K562 (cell line): ENCODE data around the gene BFSP2. TPM values are rescaled to one million over a fixed set of nuclear protein-coding genes. Genes with fewer than 3 reads are reported as not detected.
A peak's percentile ranks its signal among the peaks of the same experiment; 100 is the strongest.
"Not testable (repeated sequence)": the region's sequence is repeated elsewhere in the genome, so short reads cannot be mapped to it uniquely, and the experiment has no call there.

Experiments
- ATAC-seq: fragments of 200-7000 bp; cut with Tn5 transposase; 3 replicates; pipeline ENCODE4 v1.9.1; 2020; ENCODE audit warnings: moderate library complexity
- BruUV-seq: library from RNA; stranded (reverse); fragments of 400-500 nt; replicated peaks from 2 replicates; lab custom pipeline; 2021; lab: Mats Ljungman, UMichigan
- CTCF ChIA-PET: fragments of 300-600 bp; formaldehyde crosslinking; extraction: SDS; loops from one replicate; lab custom pipeline; 2021; ENCODE audit warnings: low intra/inter-chr PET ratio; lab: Yijun Ruan, JAX
- POLR2A ChIA-PET: fragments of 300-600, 350-650 bp; sonication (Branson Sonifier 250); formaldehyde crosslinking; extraction: SDS; loops from one replicate; lab custom pipeline; 2021; ENCODE audit warnings: antibody characterized with exemption, inconsistent platforms; lab: Yijun Ruan, JAX
- DNase-seq, 4 experiments: peaks; one replicate each; pipeline versions ENCODE4 v3.0.0 to v3.0.0-alpha.2; 2011 to 2018; ENCODE audit warnings: low spot score in 3 of 4, mixed read lengths in 3 of 4; ENCODE audit errors: extremely low read depth in 1 of 4
- FAIRE-seq: peaks from 2 replicates; lab custom pipeline; 2011; peaks lifted over from hg19 to GRCh38; lab: Jason Lieb, UNC
- H2AFZ ChIP-seq: 2 replicates; pipeline ENCODE4 v1.6.0; 2011; ENCODE audit warnings: low read depth, low read length, control low read depth, inconsistent platforms
- H3K27ac ChIP-seq: fragments of 200-600 bp; 3 replicates; pipeline ENCODE4 v1.8.0; 2011; ENCODE audit warnings: low read depth, mild to moderate bottlenecking, control low read depth, inconsistent platforms, low read length, moderate library complexity, mixed read lengths; ENCODE audit errors: extremely low read depth
- H3K27me3 ChIP-seq, 2 experiments: fragments of 300-600 bp in 1 of 2; 2 replicates in 1 of 2; 3 replicates in 1 of 2; pipeline versions ENCODE4 v1.6.0 to v1.8.0; 2011; ENCODE audit warnings: inconsistent platforms in 2 of 2, low read length in 2 of 2, mild to moderate bottlenecking in 1 of 2, mixed read lengths in 1 of 2, moderate library complexity in 1 of 2; ENCODE audit not compliant: control insufficient read depth in 2 of 2, insufficient read depth in 2 of 2
- H3K36me3 ChIP-seq: fragments of 300-600 bp; 3 replicates; pipeline ENCODE4 v1.8.0; 2011; ENCODE audit warnings: mild to moderate bottlenecking, low read length, inconsistent platforms; ENCODE audit not compliant: control insufficient read depth, insufficient read depth
- H3K4me1 ChIP-seq, 2 experiments: fragments of 200-600 bp in 1 of 2; replicated peaks in 1 of 2; 2 replicates in 1 of 2; 3 replicates in 1 of 2; pipeline versions ENCODE4 v1.5.1 to v1.8.0; 2011; ENCODE audit warnings: inconsistent platforms in 2 of 2, low read length in 2 of 2, mild to moderate bottlenecking in 1 of 2, mixed read lengths in 1 of 2, moderate library complexity in 1 of 2; ENCODE audit not compliant: control insufficient read depth in 2 of 2, insufficient read depth in 2 of 2
- H3K4me2 ChIP-seq: 2 replicates; pipeline ENCODE4 v1.6.1; 2011; ENCODE audit warnings: low read length, control low read depth, inconsistent platforms, mixed read lengths; ENCODE audit not compliant: insufficient read depth
- H3K4me3 ChIP-seq: fragments of 200-600 bp; sonication (generic), shearing (Covaris generic); 2 replicates; pipeline ENCODE4 v1.5.1; 2016; ENCODE audit warnings: control low read depth, inconsistent platforms
- H3K79me2 ChIP-seq: fragments of 200-600 bp; 3 replicates; pipeline ENCODE4 v1.8.0; 2011; ENCODE audit warnings: low read length, inconsistent platforms; ENCODE audit not compliant: control insufficient read depth, insufficient read depth
- H3K9ac ChIP-seq, 2 experiments: 2 replicates each; pipeline versions ENCODE4 v1.6.0 to v1.6.1; 2011; ENCODE audit warnings: low read depth in 2 of 2, low read length in 2 of 2, control low read depth in 1 of 2, inconsistent platforms in 1 of 2, mild to moderate bottlenecking in 1 of 2, mixed read lengths in 1 of 2; ENCODE audit not compliant: insufficient read depth in 1 of 2
- H3K9me1 ChIP-seq: one replicate; pipeline ENCODE4 v1.6.0; 2011; ENCODE audit warnings: inconsistent platforms, mild to moderate bottlenecking, low read length, moderate library complexity; ENCODE audit not compliant: control insufficient read depth, insufficient read depth
- H3K9me3 ChIP-seq: replicated peaks from 2 replicates; pipeline ENCODE4 v1.5.1; 2011; ENCODE audit warnings: low read depth, low read length, inconsistent platforms; ENCODE audit not compliant: control insufficient read depth, insufficient read depth
- H4K20me1 ChIP-seq: replicated peaks from 2 replicates; pipeline ENCODE4 v1.6.1; 2011; ENCODE audit warnings: low read length, inconsistent platforms, mixed read lengths; ENCODE audit not compliant: control insufficient read depth, insufficient read depth
- BCOR ChIP-seq: fragments of 450-650 bp; IDR thresholded peaks from 2 replicates; pipeline ENCODE4 v1.6.1; 2016
- CBFA2T3 ChIP-seq: fragments of 450-650 bp; IDR thresholded peaks from 2 replicates; pipeline ENCODE4 v1.6.1; 2017
- SETDB1 ChIP-seq: IDR thresholded peaks from one replicate; pipeline ENCODE4 v1.6.1; 2012; ENCODE audit warnings: low read length, control low read depth, inconsistent platforms
- WGBS: fragments of 100-300 bp; shearing (Covaris generic); methylation state at CpG from one replicate; pipeline ENCODE4 v1.1.6; 2016; ENCODE audit warnings: low coverage, mixed read lengths; ENCODE audit not compliant: insufficient coverage; ENCODE audit errors: missing lambda C conversion rate; 5-methylcytosine and 5-hydroxymethylcytosine counted together
- in situ Hi-C: fragments of 300-500 bp; cut with MboI; formaldehyde crosslinking; loops from 4 replicates; pipeline ENCODE4 v1.15.0; 2018; ENCODE audit warnings: inconsistent platforms, mixed read lengths
- intact Hi-C: fragments of 100-400 bp; cut with micrococcal nuclease; formaldehyde crosslinking; loops from 2 replicates; pipeline ENCODE4 v1.14.2; 2022
- polyA plus RNA-seq, 8 experiments: library from polyadenylated mRNA; depleted of rRNA in 4 of 8; stranded (reverse) in 5 of 8; unstranded in 3 of 8; fragments of >200 nt; fragmentation: Nextera tagmentation in 2 of 8; fragmentation: Illumina TruSeq in 1 of 8; extraction: Ambion mirVana in 2 of 8; extraction: Trizol in 1 of 8; gene quantifications; 2 replicates each; pipeline versions ENCODE4 v1.2.1 to v1.2.3, GENCODE V29; 2011 to 2014; ENCODE audit warnings: inconsistent platforms in 1 of 8, missing spikeins in 1 of 8
- total RNA-seq, 7 experiments: library from RNA; depleted of rRNA in 6 of 7; stranded (reverse); fragments of >200 nt in 6 of 7; fragmentation: Illumina TruSeq in 2 of 7; extraction: Trizol in 2 of 7; gene quantifications; 2 replicates each; pipeline versions ENCODE4 v1.2.1 to v1.2.3, GENCODE V29; 2011 to 2021; ENCODE audit warnings: low replicate concordance in 1 of 7
- TF ChIP-seq, protein P1 (sequence below): IDR thresholded peaks from 2 replicates; pipeline ENCODE4 v1.6.1; 2016; ENCODE audit warnings: missing genetic modification characterization, missing compliant biosample characterization
- TF ChIP-seq, protein P2 (sequence below), 2 experiments: fragments of 450-650 bp; formaldehyde crosslinking in 1 of 2; IDR thresholded peaks; 2 replicates each; pipeline versions ENCODE4 v1.4.0 to v1.6.1; 2014 to 2020; ENCODE audit warnings: mild to moderate bottlenecking in 2 of 2, borderline replicate concordance in 1 of 2, low read depth in 1 of 2

Gene BFSP2
- total and polyA plus RNA-seq, 9 of the 15 experiments (the other 6 are each of a cell fraction or from before 2014, with no cell fraction given): not detected

DNA sequence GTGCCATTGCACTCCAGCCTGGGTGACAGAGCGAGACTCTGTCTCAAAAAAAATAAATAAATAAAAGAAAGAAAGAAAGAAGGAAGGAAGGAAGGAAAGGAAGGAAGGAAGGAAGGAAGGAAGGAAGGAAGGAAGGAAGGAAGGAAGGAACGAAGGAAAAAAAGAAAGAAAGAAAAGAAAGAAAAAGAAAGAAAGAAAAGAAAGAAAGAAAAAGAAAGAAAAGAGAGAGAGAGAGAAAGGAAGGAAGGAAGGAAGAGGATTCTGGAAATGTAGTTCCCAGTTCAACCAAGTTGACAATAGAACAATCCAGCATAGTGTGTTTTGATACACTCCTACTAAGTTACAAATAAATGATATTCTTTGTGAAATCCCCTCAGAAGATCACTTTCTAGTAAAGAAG, 102.7 kb downstream of the BFSP2 start:
- in situ Hi-C loops, FAIRE-seq, ATAC-seq, H3K9ac ChIP-seq, H3K36me3 ChIP-seq, DNase-seq, H3K27ac ChIP-seq, CTCF ChIA-PET, BruUV-seq, H3K27me3 ChIP-seq, H3K79me2 ChIP-seq, H3K4me2 ChIP-seq, H2AFZ ChIP-seq, H3K4me1 ChIP-seq, intact Hi-C loops, POLR2A ChIA-PET, H3K9me1 ChIP-seq, H3K9me3 ChIP-seq, H4K20me1 ChIP-seq, H3K4me3 ChIP-seq: not testable (repeated sequence)
- TF ChIP-seq, protein P1, sequence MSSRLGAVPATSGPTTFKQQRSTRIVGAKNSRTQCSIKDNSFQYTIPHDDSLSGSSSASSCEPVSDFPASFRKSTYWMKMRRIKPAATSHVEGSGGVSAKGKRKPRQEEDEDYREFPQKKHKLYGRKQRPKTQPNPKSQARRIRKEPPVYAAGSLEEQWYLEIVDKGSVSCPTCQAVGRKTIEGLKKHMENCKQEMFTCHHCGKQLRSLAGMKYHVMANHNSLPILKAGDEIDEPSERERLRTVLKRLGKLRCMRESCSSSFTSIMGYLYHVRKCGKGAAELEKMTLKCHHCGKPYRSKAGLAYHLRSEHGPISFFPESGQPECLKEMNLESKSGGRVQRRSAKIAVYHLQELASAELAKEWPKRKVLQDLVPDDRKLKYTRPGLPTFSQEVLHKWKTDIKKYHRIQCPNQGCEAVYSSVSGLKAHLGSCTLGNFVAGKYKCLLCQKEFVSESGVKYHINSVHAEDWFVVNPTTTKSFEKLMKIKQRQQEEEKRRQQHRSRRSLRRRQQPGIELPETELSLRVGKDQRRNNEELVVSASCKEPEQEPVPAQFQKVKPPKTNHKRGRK (tag): peak; percentile 75
- WGBS: no CpG with 5 or more reads among the region's 2 CpGs

DNA sequence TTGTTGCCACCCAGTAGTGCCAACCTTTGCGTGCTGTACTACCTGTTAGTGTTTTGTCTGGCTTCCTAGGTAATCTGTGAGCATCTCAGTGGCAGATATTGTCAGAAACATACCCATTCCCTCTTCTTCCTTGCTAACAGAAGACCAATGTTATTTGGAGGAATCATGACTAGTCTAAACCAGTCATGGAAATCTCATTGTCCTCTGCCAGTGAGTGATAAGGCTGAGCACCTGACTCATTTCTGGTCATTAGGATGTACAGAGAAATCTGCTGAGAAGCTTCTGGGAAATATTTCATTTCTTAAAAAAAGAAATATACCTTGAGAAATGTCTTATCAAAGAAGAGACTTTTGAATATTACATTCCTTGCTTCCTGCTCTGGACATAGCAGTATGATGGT, 103.6 kb downstream of the BFSP2 start:
- Histone ChIP-seq H2AFZ (no peak overlapping the region), H3K9ac (no peak overlapping the region), H3K9me1 (no peaks in the 10 kb centered on the region), H3K27ac (no peak overlapping the region), H3K4me1 (no peaks in the 10 kb centered on the region; a peak in 1 of 5 replicates), H3K4me3 (no peak overlapping the region), H3K9me3 (no peaks in the 10 kb centered on the region), H3K36me3 (no peaks in the 10 kb centered on the region), H3K27me3 (peaks cover 0 to 2% of the 10 kb centered on the region in 2 experiments; a peak in 3 of 5 replicates), H4K20me1 (no peaks in the 10 kb centered on the region), H3K79me2 (no peaks in the 10 kb centered on the region), H3K4me2 (no peak overlapping the region)
- 0% methylated on average over 1 of the region's 1 CpG for WGBS
- in situ Hi-C loops: no loop called here
- TF ChIP-seq BCOR: no peak
- peak; percentile 12; the same call in 1 of the 2 replicates for TF ChIP-seq CBFA2T3
- TF ChIP-seq, protein P2, sequence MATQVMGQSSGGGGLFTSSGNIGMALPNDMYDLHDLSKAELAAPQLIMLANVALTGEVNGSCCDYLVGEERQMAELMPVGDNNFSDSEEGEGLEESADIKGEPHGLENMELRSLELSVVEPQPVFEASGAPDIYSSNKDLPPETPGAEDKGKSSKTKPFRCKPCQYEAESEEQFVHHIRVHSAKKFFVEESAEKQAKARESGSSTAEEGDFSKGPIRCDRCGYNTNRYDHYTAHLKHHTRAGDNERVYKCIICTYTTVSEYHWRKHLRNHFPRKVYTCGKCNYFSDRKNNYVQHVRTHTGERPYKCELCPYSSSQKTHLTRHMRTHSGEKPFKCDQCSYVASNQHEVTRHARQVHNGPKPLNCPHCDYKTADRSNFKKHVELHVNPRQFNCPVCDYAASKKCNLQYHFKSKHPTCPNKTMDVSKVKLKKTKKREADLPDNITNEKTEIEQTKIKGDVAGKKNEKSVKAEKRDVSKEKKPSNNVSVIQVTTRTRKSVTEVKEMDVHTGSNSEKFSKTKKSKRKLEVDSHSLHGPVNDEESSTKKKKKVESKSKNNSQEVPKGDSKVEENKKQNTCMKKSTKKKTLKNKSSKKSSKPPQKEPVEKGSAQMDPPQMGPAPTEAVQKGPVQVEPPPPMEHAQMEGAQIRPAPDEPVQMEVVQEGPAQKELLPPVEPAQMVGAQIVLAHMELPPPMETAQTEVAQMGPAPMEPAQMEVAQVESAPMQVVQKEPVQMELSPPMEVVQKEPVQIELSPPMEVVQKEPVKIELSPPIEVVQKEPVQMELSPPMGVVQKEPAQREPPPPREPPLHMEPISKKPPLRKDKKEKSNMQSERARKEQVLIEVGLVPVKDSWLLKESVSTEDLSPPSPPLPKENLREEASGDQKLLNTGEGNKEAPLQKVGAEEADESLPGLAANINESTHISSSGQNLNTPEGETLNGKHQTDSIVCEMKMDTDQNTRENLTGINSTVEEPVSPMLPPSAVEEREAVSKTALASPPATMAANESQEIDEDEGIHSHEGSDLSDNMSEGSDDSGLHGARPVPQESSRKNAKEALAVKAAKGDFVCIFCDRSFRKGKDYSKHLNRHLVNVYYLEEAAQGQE (IDR thresholded peaks at IDR 0.05; ENCODE audit: borderline replicate concordance): peak; percentile 33; the same call in 1 of the 2 replicates
- TF ChIP-seq, protein P2 (CRISPR knock-in tag; IDR thresholded peaks at IDR 0.05; ENCODE audit: low read depth): no peak
- TF ChIP-seq SETDB1: no peak
- no peak for DNase-seq
- no TSS peak for BruUV-seq
- ChIA-PET POLR2A (interaction anchor here (1.6 kb wide), 1 partner anchor 11 kb away, joined by 5 read pairs; no protein-coding TSS in a partner anchor), CTCF (no interaction called here)
- no peak for FAIRE-seq
- ATAC-seq: no peak
- intact Hi-C loops: no loop called here
